HG02678 (cell line): ENCODE measurements around the gene CDC27.
"Not testable (repeated sequence)": the region's sequence is repeated elsewhere in the genome, so short reads cannot be mapped to it uniquely, and the experiment has no call there.

Experiments used
- ATAC-seq: cut with Tn5 transposase; IDR thresholded peaks from one replicate; pipeline ENCODE4 v1.9.1; 2021; ENCODE audit warnings: mild to moderate bottlenecking, moderate library complexity; ENCODE audit not compliant: unreplicated experiment

The CDC27 gene

DNA sequence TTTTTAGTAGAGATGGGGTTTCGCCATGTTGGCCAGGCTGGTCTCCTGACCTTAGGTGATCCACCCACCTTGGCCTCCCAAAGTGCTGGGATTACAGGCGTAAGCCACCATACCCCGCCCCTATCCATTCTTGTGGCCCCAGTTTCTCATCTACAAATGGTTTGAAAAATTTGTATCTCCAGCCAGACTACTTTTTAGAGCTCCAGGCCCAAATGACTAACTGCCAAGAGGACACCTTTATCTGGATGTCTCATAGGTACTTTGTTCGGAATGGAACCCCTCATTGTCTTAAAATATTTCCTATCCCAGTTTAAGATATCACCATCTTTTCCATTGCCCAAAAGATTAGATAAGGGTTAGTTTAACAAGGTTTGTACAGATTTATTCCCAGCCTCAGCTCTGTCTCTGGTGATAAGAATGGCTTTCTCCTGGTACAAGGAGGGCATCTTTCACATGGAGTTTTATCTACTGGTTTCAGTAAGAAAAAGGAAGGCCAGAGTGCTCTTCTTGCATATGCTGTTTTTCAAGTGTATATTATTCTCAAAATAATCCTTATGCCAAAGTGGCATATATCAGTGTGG is 4.9 kb upstream of the CDC27 start:
- ATAC-seq: no peak

GRCh38 chr17:47192554-47192953 is 3.5 kb upstream of the CDC27 start:
- no peak for ATAC-seq

DNA sequence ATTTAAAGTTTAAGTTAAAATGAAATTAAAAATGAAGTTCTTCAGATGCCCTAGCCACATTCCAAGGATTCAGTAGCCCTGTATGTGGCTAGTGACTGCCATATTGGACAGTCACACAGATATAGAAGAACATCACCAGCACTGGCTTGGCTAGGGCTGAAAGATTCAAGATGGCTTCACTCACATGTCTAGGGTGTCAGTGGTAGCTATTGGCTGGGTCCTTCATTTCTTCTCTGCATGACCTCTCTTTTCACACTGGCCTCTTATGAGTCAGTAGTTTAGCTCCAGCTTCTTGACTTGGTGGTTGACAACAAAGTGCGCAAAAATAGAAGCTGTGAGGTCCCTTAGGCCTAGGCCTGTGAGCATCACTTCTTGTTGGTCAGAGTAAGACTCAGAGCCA is 1.7 kb upstream of the CDC27 start:
- no peak for ATAC-seq

- ATAC-seq: no peak
Observed at GRCh38 chr17:47190243-47190642, 1.1 kb upstream of the CDC27 start.

- ATAC-seq: no peak
Observed at GRCh38 chr17:47189732-47190237, 690 bp upstream of the CDC27 start.

DNA sequence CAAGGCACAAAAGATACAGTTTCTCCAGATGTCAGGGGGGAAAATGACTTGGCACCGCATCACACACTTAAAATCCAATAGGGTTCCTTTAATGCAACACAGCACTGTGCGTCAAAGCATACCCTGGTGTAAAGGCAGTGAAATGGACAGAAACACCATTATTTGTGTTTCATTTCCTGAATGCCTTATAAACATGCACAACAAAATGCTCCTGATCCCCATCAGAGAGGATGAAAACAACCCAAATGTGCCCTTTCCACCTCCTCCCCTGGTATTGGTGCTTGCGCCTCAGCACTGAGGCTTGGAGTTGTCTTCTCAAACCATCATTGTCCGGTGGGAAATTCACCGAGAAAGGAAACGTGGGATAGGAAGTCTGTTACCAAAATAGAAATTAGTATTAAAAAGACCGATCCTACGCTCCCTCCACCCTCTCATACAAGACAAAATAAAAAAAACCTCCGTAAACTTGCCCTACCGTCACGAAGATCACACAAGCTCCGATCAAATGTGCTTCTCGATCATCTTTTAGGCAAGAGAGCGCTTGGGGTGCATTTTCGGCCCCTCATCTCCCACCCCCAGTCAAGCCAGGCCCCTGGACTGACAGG is 722 bp downstream of the CDC27 start:
- ATAC-seq: no peak

- ATAC-seq: no peak
Observed at GRCh38 chr17:47184681-47185080, 4.4 kb downstream of the CDC27 start.

DNA sequence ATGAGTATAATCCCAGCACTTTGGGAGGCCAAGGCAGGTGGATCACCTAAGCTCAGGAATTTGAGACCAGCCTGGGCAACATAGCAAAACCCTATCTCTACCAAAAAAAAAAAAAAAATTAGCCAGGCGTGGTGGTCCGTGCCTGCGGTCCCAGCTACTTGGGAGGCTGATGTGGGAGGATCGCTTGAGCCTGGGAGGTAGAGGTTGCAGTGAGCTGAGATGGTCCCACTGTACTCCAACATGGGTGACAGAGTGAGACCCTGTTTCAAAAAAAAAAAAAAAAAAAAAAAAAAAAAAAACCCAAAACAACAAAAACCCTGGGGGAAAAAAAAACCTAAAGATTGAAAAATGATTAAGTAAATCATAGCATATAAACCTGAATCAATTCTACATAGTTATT is 8.1 kb downstream of the CDC27 start:
- ATAC-seq: not testable (repeated sequence)

GRCh38 chr17:47180337-47180736 is 8.8 kb downstream of the CDC27 start:
- no peak for ATAC-seq

GRCh38 chr17:47179141-47179540 is 10.0 kb downstream of the CDC27 start:
- no peak for ATAC-seq

DNA sequence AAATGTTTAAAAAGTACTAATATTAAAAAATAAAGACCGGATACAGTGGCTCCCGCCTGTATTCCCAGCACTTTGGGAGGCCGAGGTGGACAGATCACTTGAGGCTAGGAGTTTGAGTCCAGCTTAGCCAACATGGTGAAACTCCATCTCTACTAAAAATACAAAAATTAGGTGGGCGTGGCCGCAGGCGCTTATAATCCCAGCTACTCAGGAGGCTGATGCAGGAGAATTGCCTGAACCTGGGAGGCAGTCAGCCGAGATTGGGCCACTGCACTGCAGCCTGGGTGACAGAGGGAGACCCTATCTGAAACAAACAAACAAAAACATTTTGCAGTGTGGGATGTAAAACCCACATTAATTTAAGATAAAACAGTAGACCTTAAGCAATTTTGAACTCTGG is 11.8 kb downstream of the CDC27 start:
- no peak for ATAC-seq

- no peak for ATAC-seq
Observed at GRCh38 chr17:47176389-47176826, 12.7 kb downstream of the CDC27 start.

DNA sequence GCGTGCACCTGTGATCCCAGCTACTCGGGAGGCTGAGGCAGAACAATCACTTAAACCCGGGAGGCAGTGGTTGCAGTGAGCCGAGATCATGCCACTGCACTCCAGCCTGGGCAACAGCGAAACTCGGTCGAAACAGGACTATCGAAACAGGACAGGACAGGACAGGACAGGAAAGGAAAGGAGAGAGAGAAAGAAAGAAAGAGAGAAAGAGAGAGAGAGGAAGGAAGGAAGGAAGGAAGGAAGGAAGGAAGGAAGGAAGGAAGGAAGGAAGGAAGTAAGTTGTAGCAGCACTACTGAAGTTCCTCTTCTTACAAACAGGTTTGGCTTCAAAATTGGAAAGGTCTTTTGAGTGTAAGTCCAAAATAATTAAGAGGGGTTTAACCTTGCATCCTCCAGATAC is 14.3 kb downstream of the CDC27 start:
- not testable (repeated sequence) for ATAC-seq

DNA sequence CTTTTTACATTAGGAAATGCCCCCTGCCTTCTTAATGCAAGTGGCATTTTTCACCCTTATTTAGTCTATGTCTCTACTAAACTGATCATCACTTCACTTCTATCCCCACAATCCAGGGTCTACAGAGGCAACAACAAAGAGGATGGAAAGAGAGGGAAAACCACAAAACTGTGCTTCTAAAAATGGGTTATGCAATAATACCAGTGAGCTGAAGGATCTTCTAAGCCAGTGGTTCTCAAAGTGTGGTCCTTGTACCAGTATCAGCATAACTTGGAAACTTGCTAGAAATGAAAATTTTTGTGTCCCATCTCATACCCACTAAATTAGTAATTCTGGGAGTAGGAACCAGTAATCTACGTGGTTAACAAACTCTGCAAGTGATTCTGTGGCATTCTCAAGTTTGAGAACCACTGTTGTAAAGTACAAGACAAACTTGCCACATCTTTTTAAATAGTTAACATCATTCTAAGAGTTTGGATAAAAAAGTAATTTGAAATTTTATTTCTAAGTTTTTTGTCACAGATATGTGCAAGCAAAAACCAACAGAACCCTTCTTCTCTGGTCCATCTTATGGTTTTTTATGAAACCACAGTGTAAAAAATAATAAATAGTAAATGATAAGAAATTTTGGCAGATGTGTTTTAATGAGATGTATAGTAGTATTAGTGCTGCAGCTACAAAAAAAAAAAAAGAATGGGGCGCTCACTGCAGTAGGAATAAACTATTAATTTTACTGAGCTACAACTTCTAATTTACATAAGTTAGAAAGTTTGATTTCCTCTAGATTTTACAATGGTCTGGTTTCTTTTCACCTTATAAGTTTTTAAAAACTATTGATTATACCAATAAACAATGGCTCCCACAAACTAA is 16.2 kb downstream of the CDC27 start:
- ATAC-seq: no peak

- ATAC-seq: no peak
Observed at GRCh38 chr17:47170710-47171109, 18.4 kb downstream of the CDC27 start.

DNA sequence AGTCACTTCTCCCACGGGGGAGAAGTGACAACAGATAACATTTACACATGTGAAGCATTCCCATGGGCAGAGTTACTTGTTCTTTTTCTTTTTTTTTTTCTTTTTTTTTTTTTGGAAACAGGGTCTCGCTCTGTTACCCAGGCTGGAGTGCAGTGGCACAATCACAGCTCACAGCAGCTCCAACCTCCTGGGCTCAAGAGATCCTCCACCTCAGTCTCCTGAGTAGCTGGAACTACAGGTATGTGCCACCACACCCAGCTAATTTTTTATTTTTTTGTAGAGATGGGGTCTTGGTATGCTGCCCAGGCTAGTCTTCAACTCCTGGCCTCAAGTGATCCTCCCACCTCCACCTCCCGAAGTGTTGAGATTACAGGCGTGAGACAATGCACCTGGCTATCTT is 20.2 kb downstream of the CDC27 start:
- not testable (repeated sequence) for ATAC-seq

DNA sequence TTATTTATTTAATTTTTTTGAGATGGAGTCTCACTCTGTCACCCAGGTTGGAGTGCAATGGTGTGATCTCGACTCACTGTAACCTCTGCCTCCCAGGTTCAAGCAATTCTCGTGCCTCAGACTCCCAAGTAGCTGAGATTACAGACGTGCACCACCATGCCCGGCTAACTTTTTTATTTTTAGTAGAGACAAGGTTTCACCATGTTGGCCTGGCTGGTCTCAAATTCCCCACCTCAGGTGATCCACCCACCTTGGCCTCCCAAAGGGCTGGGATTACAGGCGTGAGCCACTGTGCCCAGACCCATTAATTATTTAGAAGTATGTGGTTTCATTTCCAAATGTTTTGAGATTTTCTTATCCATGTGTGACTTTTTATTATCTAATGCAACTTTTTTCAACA is 22.2 kb downstream of the CDC27 start:
- ATAC-seq: not testable (repeated sequence)

DNA sequence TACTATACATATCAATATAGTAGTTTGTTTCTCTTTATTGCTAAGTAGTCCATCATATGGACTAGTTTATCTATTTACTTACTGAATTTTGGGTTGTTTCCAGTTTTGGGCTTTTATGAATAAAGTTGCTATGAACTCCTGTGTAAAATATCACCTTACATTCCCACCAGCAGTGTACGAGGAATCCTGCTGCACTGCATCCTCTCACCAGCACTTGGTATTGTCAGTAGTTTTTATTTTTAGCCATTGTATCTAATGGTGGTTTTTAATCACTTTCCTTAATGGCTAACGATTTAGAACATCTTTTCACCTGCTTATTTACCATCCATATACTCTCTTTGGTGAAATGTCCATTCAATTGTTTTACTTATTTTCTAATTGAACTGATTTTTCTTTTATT is 24.0 kb downstream of the CDC27 start:
- ATAC-seq: no peak

- ATAC-seq: no peak
Observed at GRCh38 chr17:47164263-47164662, 24.8 kb downstream of the CDC27 start.

DNA sequence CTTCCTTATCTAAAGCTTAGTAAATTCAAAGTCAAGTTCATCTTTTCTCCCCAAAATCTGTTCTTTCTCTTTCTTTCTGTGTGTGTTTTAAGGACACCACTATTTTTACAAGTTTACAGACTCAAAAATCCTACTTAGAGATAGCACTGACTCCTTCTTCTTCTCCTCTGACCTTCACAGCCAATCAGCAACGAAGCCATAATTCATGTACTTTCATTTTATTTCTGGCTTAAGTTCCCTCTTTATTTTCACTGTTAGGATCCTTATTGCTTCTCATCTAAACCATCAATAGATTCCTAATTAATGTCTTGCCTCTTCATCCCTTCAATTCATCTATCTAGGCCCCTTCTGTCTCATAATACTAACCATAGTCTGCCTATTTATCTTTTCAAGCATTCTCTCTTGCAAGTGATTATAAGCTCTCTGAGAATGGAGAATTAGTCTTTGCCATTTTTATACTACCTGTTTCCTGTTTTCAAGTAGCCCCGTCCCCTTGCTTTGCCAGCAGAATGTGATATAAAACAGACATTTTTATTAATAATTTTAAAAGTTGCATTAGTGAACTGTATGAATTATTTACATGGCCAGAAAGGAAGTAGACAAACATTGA is 27.0 kb downstream of the CDC27 start:
- no peak for ATAC-seq

DNA sequence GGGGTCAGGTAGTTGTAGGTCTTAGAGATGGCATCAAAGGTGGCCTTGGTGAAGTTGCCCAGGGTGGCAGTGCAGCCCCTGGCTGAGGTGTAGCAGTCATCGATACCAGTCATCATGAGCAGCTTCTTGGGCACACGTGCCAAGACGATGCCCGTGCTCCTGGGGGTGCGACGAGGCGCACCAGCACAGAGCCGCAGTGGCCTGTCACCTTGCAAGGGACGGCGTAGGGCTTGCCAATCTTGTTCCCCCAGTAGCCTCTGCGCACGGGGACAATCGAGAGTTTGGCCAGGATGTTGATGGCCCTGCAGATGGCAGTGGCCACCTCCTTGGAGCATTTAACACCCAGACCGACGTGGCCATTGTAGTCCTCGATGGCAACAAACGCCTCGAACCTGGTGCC is 29.8 kb downstream of the CDC27 start:
- ATAC-seq: no peak
